SH-SY5Y (cell line): Measurements from ENCODE around the gene PSMD8.

Source experiments
- GATA2 ChIP-seq: IDR thresholded peaks from 2 replicates; pipeline ENCODE4 v1.6.1; 2011; ENCODE audit warnings: mild to moderate bottlenecking, low read depth, low read length
- GATA3 ChIP-seq: IDR thresholded peaks from 2 replicates; pipeline ENCODE4 v1.6.1; 2011; ENCODE audit warnings: low read depth, mild to moderate bottlenecking, low read length, moderate library complexity

Gene PSMD8

GRCh38 chr19:38374332-38375097, at the start of gene PSMD8:
Gene PSMD8, plus strand, starts transcription at chr19:38374571. Its CDS starts 31 bp downstream, at chr19:38374602.
- TF ChIP-seq GATA3 (no peak), GATA2 (no peak)

- TF ChIP-seq GATA2 (no peak), GATA3 (no peak)
Measured at GRCh38 chr19:38326591-38326990, 47.8 kb upstream of the PSMD8 start.

- no peak for TF ChIP-seq GATA3
- no peak for TF ChIP-seq GATA2
Measured at GRCh38 chr19:38329651-38330050, 44.7 kb upstream of the PSMD8 start.

GRCh38 chr19:38331728-38332127, 42.6 kb upstream of the PSMD8 start:
- no peak for TF ChIP-seq GATA2
- TF ChIP-seq GATA3 = no peak

GRCh38 chr19:38333245-38333644, 41.1 kb upstream of the PSMD8 start:
- TF ChIP-seq GATA2 (no peak), GATA3 (no peak)

GRCh38 chr19:38335949-38336637, 38.3 kb upstream of the PSMD8 start:
- no peak for TF ChIP-seq GATA2
- TF ChIP-seq GATA3 = no peak

GRCh38 chr19:38336638-38337359, 37.6 kb upstream of the PSMD8 start:
- no peak for TF ChIP-seq GATA2

- TF ChIP-seq GATA3 (no peak), GATA2 (no peak)
Measured at GRCh38 chr19:38337360-38337653, 37.1 kb upstream of the PSMD8 start.

GRCh38 chr19:38340927-38341326, 33.4 kb upstream of the PSMD8 start:
- TF ChIP-seq GATA2 (no peak), GATA3 (no peak)

- no peak for TF ChIP-seq GATA2
- TF ChIP-seq GATA3 = no peak
Measured at GRCh38 chr19:38346837-38347236, 27.5 kb upstream of the PSMD8 start.

- TF ChIP-seq GATA2 (no peak), GATA3 (no peak)
Measured at GRCh38 chr19:38350883-38351282, 23.5 kb upstream of the PSMD8 start.

GRCh38 chr19:38351865-38352395, 22.4 kb upstream of the PSMD8 start:
- TF ChIP-seq GATA3 (no peak), GATA2 (no peak)

GRCh38 chr19:38352611-38353010, 21.8 kb upstream of the PSMD8 start:
- TF ChIP-seq GATA2 = no peak
- no peak for TF ChIP-seq GATA3

- TF ChIP-seq GATA3 (no peak), GATA2 (no peak)
Measured at GRCh38 chr19:38355728-38356725, 18.3 kb upstream of the PSMD8 start.
